IMR-90 (cell line): ENCODE measurements around the gene DDX21. TPM values are rescaled to one million over a fixed set of nuclear protein-coding genes. Genes with fewer than 3 reads are reported as not detected.

Source experiments
- ATAC-seq: fragments of 200-7000 bp; cut with Tn5 transposase; 2 replicates; pipeline ENCODE4 v1.9.1; 2020; ENCODE audit warnings: low read depth, mild to moderate bottlenecking, moderate library complexity
- BruUV-seq: library from RNA; stranded (reverse); fragments of 400-500 nt; replicated peaks from 2 replicates; lab custom pipeline; 2021; lab: Mats Ljungman, UMichigan
- CTCF ChIA-PET: fragments of 300-600 bp; formaldehyde crosslinking; extraction: SDS; loops from one replicate; lab custom pipeline; 2021; ENCODE audit warnings: antibody characterized with exemption; lab: Yijun Ruan, JAX
- POLR2A ChIA-PET: fragments of 300-600 bp; sonication (Branson Sonifier 250); formaldehyde crosslinking; loops from one replicate; lab custom pipeline; 2022; ENCODE audit warnings: antibody characterized with exemption; ENCODE audit not compliant: unreplicated experiment; lab: Charles Lee
- DNase-seq: peaks from one replicate; pipeline ENCODE4 v3.0.0; 2013
- H2AFZ ChIP-seq: replicated peaks from 2 replicates; pipeline ENCODE3; 2013; ENCODE audit warnings: low read length, mild to moderate bottlenecking; ENCODE audit not compliant: poor library complexity
- H2AK5ac ChIP-seq: 2 replicates; pipeline ENCODE4 v1.6.1; 2013; ENCODE audit warnings: low read depth, low read length, inconsistent platforms
- H2AK9ac ChIP-seq: replicated peaks from 2 replicates; pipeline ENCODE3; 2013; ENCODE audit warnings: mild to moderate bottlenecking, low read depth, low read length, moderate library complexity; ENCODE audit not compliant: poor library complexity
- H2BK120ac ChIP-seq: 2 replicates; pipeline ENCODE4 v1.6.1; 2013; ENCODE audit warnings: low read depth, low read length, inconsistent platforms
- H2BK15ac ChIP-seq: 3 replicates; pipeline ENCODE4 v1.6.1; 2013; ENCODE audit warnings: low read depth, low read length, inconsistent platforms
- H2BK20ac ChIP-seq: 2 replicates; pipeline ENCODE4 v1.6.1; 2013; ENCODE audit warnings: low read depth, mild to moderate bottlenecking, inconsistent platforms, low read length, moderate library complexity
- H2BK5ac ChIP-seq: 2 replicates; pipeline ENCODE4 v1.6.1; 2013; ENCODE audit warnings: mild to moderate bottlenecking, low read depth, low read length, inconsistent platforms; ENCODE audit not compliant: poor library complexity, severe bottlenecking
- H3K14ac ChIP-seq: replicated peaks from 2 replicates; pipeline ENCODE4 v1.6.1; 2013; ENCODE audit warnings: low read depth, low read length, inconsistent platforms
- H3K18ac ChIP-seq: 2 replicates; pipeline ENCODE4 v1.6.1; 2013; ENCODE audit warnings: low read depth, low read length, control low read depth
- H3K23ac ChIP-seq: 2 replicates; pipeline ENCODE4 v1.6.1; 2013; ENCODE audit warnings: low read depth, low read length, inconsistent platforms
- H3K27ac ChIP-seq: 2 replicates; pipeline ENCODE4 v1.5.1; 2013; ENCODE audit warnings: mild to moderate bottlenecking, control low read depth, low read length; ENCODE audit not compliant: insufficient read depth
- H3K27me3 ChIP-seq: 2 replicates; pipeline ENCODE4 v1.6.1; 2013; ENCODE audit warnings: low read length; ENCODE audit not compliant: control insufficient read depth, insufficient read depth
- H3K36me3 ChIP-seq: 2 replicates; pipeline ENCODE4 v1.6.1; 2013; ENCODE audit warnings: low read length, mixed read lengths; ENCODE audit not compliant: control insufficient read depth, insufficient read depth
- H3K4ac ChIP-seq: 2 replicates; pipeline ENCODE4 v1.6.1; 2013; ENCODE audit warnings: low read depth, low read length, inconsistent platforms
- H3K4me1 ChIP-seq: 2 replicates; pipeline ENCODE4 v1.6.1; 2013; ENCODE audit warnings: low read length, mixed read lengths; ENCODE audit not compliant: control insufficient read depth, insufficient read depth
- H3K4me2 ChIP-seq: 2 replicates; pipeline ENCODE4 v1.6.1; 2013; ENCODE audit warnings: low read depth, mild to moderate bottlenecking, control low read depth, low read length, moderate library complexity
- H3K4me3 ChIP-seq: 2 replicates; pipeline ENCODE4 v1.5.1; 2013; ENCODE audit warnings: low read depth, mild to moderate bottlenecking, control low read depth, low read length, moderate library complexity; ENCODE audit not compliant: insufficient read depth
- H3K56ac ChIP-seq: 2 replicates; pipeline ENCODE4 v1.6.1; 2013; ENCODE audit warnings: low read length, inconsistent platforms; ENCODE audit not compliant: insufficient read depth; ENCODE audit errors: extremely low read depth
- H3K79me1 ChIP-seq, 2 experiments: 2 replicates each; pipeline ENCODE4 v1.6.1; 2013; ENCODE audit warnings: low read length in 2 of 2, inconsistent platforms in 1 of 2, low read depth in 1 of 2
- H3K9ac ChIP-seq: 2 replicates; pipeline ENCODE4 v1.6.1; 2013; ENCODE audit warnings: low read depth, low read length, control low read depth
- H3K9me1 ChIP-seq: 2 replicates; pipeline ENCODE4 v1.6.1; 2013; ENCODE audit warnings: low read length, inconsistent platforms; ENCODE audit not compliant: insufficient read depth
- H3K9me3 ChIP-seq: 2 replicates; pipeline ENCODE4 v1.6.1; 2013; ENCODE audit warnings: low read length; ENCODE audit not compliant: control insufficient read depth, insufficient read depth
- H4K20me1 ChIP-seq: 2 replicates; pipeline ENCODE4 v1.6.1; 2013; ENCODE audit warnings: low read length, inconsistent platforms; ENCODE audit not compliant: insufficient read depth
- H4K5ac ChIP-seq: 2 replicates; pipeline ENCODE4 v1.6.1; 2013; ENCODE audit warnings: mild to moderate bottlenecking, low read depth, low read length, control low read depth
- H4K8ac ChIP-seq, 2 experiments: 2 replicates each; pipeline ENCODE4 v1.6.1; 2013; ENCODE audit warnings: low read depth in 2 of 2, low read length in 2 of 2, control low read depth in 1 of 2, inconsistent platforms in 1 of 2
- H4K91ac ChIP-seq: 2 replicates; pipeline ENCODE4 v1.6.1; 2013; ENCODE audit warnings: low read depth, low read length, inconsistent platforms; ENCODE audit not compliant: insufficient read depth
- BHLHE40 ChIP-seq: fragments of 150-350 bp; IDR thresholded peaks from 2 replicates; pipeline ENCODE4 v1.6.1; 2016; ENCODE audit warnings: mild to moderate bottlenecking, low read depth, low read length
- CEBPB ChIP-seq: IDR thresholded peaks from 2 replicates; pipeline ENCODE4 v1.6.1; 2012; ENCODE audit warnings: low read depth, low read length, improper control_type of control experiment
- CHD1 ChIP-seq: IDR thresholded peaks from 2 replicates; pipeline ENCODE4 v1.6.1; 2012; ENCODE audit warnings: low read depth, low read length, improper control_type of control experiment
- MXI1 ChIP-seq: IDR thresholded peaks from 2 replicates; pipeline ENCODE4 v1.6.1; 2012; ENCODE audit warnings: low read depth, mild to moderate bottlenecking, low read length, moderate library complexity, borderline replicate concordance
- NFE2L2 ChIP-seq: fragments of 150-350 bp; IDR thresholded peaks from 2 replicates; pipeline ENCODE4 v1.6.1; 2016; ENCODE audit warnings: low read depth, mild to moderate bottlenecking, low read length
- WGBS, 2 experiments: methylation state at CpG; one replicate each; pipeline versions ENCODE4 v1.1.5 to v1.1.7; 2013; ENCODE audit warnings: missing lambda C conversion rate in 2 of 2; ENCODE audit not compliant: insufficient read length in 1 of 2; ENCODE audit errors: extremely low coverage in 2 of 2; 5-methylcytosine and 5-hydroxymethylcytosine counted together
- dilution Hi-C: fragments of 300-500 bp; cut with HindIII; formaldehyde crosslinking; loops from one replicate; pipeline ENCODE4 v1.14.3; 2018; ENCODE audit warnings: low sequenced_read_pairs; ENCODE audit not compliant: unreplicated experiment
- in situ Hi-C: fragments of 300-500 bp; cut with MboI; formaldehyde crosslinking; loops from 3 replicates; pipeline ENCODE4 v1.14.3; 2019; ENCODE audit warnings: low sequenced_read_pairs, inconsistent platforms, mixed read lengths
- intact Hi-C: fragments of 100-400 bp; cut with micrococcal nuclease; formaldehyde crosslinking; loops from 2 replicates; pipeline ENCODE4 v1.10.0; 2022
- polyA plus RNA-seq, 3 experiments: library from polyadenylated mRNA; depleted of rRNA; stranded (reverse); fragments of >200 nt; gene quantifications; 2 replicates each; pipeline ENCODE4 v1.2.3, GENCODE V29; 2012; ENCODE audit warnings: low replicate concordance in 1 of 3
- total RNA-seq: library from RNA; depleted of rRNA; stranded (reverse); fragments of >200 nt; gene quantifications from 2 replicates; pipeline ENCODE4 v1.2.3, GENCODE V29; 2012

The DDX21 gene
- total and polyA plus RNA-seq, 2 of the 4 experiments (the other 2 are of a cell fraction), result 43.2 to 73.7 TPM

GRCh38 chr10:68988530-68989316, 32.8 kb downstream of the DDX21 start, which contains the start of gene KIFBP (continued):
- TF ChIP-seq CEBPB (peak; percentile 66), BHLHE40 (no peak), NFE2L2 (no peak)

GRCh38 chr10:68989317-68989990, 33.5 kb downstream of the DDX21 start:
- H3K79me1 ChIP-seq, result peaks cover 9 to 38% of the 10 kb centered on the region in 2 experiments
- BruUV-seq, result no TSS peak
- peak overlapping the region; percentile 88 for H2AK9ac ChIP-seq
- dilution Hi-C loops, result no loop called here
- H4K8ac ChIP-seq, result peak overlapping the region; percentile 68 to 77; a peak in 3 of 4 replicates
- peak overlapping the region; percentile 42 for H3K56ac ChIP-seq
- no peak overlapping the region for H2BK120ac ChIP-seq
- peaks cover 9% of the 10 kb centered on the region for H3K9me1 ChIP-seq
- no peaks in the 10 kb centered on the region for H3K27me3 ChIP-seq
- H3K18ac ChIP-seq, result peak overlapping the region; percentile 44; the same call in 1 of the 2 replicates
- ChIA-PET CTCF (interaction anchor here (0.5 kb wide), 1 partner anchor 469 kb away, joined by 3 read pairs; no protein-coding TSS in a partner anchor), POLR2A (no interaction called here)
- DNase-seq, result peak; percentile 13
- peak overlapping the region; percentile 78 for H3K9ac ChIP-seq
- no peak for TF ChIP-seq MXI1
- TF ChIP-seq CHD1, result no peak
- peak overlapping the region; percentile 86; the same call in 1 of the 2 replicates for H2AK5ac ChIP-seq
- in situ Hi-C loops, result no loop called here
- H3K4me2 ChIP-seq, result peak overlapping the region; percentile 100
- H3K9me3 ChIP-seq, result no peaks in the 10 kb centered on the region
- peak overlapping the region; percentile 89 for H2AFZ ChIP-seq
- peak overlapping the region; percentile 80 for H4K5ac ChIP-seq
- intact Hi-C loops, result loop anchor here (5.0 kb wide), 1 partner anchor 103 kb away; no protein-coding TSS in a partner anchor
- H3K4me3 ChIP-seq, result peak overlapping the region; percentile 85
- peaks cover 13% of the 10 kb centered on the region; the same call in 1 of the 2 replicates for H4K20me1 ChIP-seq
- H3K4me1 ChIP-seq, result peaks cover 12% of the 10 kb centered on the region
- peak overlapping the region; percentile 18; the same call in 1 of the 3 replicates for H2BK15ac ChIP-seq
- H3K14ac ChIP-seq, result peak overlapping the region; percentile 79
- H3K4ac ChIP-seq, result peak overlapping the region; percentile 71
- peak overlapping the region; percentile 48 for H2BK5ac ChIP-seq
- peak; percentile 1; the same call in 1 of the 2 replicates for ATAC-seq
- H4K91ac ChIP-seq, result peak overlapping the region; percentile 61
- peaks cover 2% of the 10 kb centered on the region; the same call in 1 of the 2 replicates for H3K36me3 ChIP-seq
- H3K27ac ChIP-seq, result peak overlapping the region; percentile 71
- WGBS, 2 experiments, result 13% methylated on average over 10 of the region's 22 CpGs; no CpG with 5 or more reads in 1 of the 2 experiments
- peak overlapping the region; percentile 91 for H3K23ac ChIP-seq
- no peak overlapping the region for H2BK20ac ChIP-seq
